HG03520 (cell line): ENCODE data around the gene LCE3B.

Experiments
- ATAC-seq: cut with Tn5 transposase; IDR thresholded peaks from one replicate; pipeline ENCODE4 v1.9.1; 2021; ENCODE audit warnings: mild to moderate bottlenecking, moderate library complexity; ENCODE audit not compliant: unreplicated experiment

LCE3B gene

GRCh38 chr1:152657677-152658076 lies 44.1 kb downstream of the LCE3B start:
- ATAC-seq: no peak

GRCh38 chr1:152658649-152659048 lies 45.0 kb downstream of the LCE3B start:
- ATAC-seq: no peak

GRCh38 chr1:152663098-152663497 lies 49.5 kb downstream of the LCE3B start, which contains the start of gene LCE2D:
LCE2D (plus strand) TSS chr1:152663380; CDS start chr1:152664106, 726 bp downstream.
- no peak for ATAC-seq
